HG02852 (cell line): ENCODE results near the gene METTL24.
A peak's percentile ranks its signal among the peaks of the same experiment; 100 is the strongest.
"Not testable (repeated sequence)": the region's sequence is repeated elsewhere in the genome, so short reads cannot be mapped to it uniquely, and the experiment has no call there.

ENCODE experiments used
- ATAC-seq: cut with Tn5 transposase; IDR thresholded peaks from one replicate; pipeline ENCODE4 v1.9.1; 2021; ENCODE audit warnings: mild to moderate bottlenecking, moderate library complexity; ENCODE audit not compliant: unreplicated experiment

Gene METTL24

DNA sequence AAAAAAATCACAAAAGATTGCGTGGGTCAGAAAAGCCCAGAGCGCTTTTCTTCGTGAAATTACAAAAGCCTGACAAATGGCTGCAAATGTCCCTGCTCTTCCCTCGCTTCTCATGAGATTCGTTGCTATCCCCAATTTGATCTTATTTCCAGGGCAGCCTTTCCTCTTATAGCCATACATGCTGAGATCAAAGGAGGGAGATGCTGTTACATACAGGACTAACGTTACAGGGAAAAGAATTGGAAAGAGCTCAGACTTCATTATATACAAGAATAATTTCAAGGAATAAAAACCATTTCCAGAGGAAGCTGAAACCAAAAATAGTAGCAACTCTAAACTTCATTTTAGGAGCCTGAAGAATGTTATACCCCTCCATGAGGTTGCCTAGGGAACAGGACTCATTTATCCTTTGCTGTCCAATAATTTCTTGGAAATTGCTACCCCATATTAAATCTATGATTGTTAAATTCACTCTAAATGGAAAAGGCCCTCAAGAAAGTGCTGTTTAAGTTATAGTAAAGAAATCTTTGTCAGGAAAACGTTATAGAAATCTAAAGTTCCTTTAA, 81.0 kb downstream of the METTL24 start:
- no peak for ATAC-seq

DNA sequence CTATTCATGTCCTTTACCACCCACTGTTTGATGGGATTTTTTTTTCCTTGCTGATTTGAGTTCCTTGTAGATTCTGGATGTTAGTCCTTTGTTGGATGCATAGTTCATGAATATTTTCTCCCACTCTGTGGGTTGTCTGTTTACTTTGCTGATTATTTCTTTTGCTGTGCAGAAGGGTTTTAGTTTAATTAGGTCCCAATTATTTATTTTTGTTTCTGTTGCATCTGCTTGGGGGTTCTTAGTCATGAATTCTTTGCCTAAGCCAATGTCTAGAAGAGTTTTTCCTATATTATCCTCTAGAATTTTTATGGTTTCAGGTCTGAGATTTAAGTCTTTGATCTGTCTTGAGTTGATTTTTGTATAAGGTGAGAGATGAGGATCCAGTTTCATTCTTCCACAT, 85.4 kb downstream of the METTL24 start:
- not testable (repeated sequence) for ATAC-seq

DNA sequence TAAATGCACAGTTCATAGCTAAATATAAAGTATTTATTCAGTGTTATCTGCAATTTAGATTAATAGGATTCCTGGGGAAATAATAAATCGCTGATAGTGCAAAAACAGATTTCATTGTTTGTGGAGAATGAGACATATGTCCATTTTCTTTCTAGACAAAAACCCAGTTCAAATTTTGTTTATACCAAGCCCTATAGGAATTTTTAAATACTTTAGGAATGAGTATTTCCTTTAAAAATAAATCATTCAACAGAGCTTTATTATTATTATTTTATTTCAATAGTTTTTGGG, 86.5 kb downstream of the METTL24 start:
- no peak for ATAC-seq

GRCh38 chr6:110270165-110270564, 88.0 kb downstream of the METTL24 start:
- no peak for ATAC-seq

DNA sequence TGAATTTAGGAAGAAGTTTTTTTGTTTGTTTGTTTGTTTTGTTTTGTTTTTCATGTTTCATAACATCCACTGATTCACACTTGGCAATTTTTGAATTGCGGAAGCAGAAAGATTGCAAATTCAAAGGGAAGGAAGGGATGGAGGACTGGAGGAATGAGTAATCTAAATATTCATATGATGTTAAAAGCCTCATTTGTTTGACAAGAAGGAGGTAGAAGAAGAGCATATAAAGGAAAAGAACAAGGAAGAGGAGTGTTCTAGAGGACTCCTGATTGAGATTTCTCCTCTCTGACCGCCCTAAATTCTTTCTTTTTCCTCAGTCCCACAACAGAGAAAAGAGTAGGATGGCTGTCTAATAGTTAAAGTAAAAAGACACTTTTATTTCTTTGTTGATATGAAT, 88.5 kb downstream of the METTL24 start:
- no peak for ATAC-seq

DNA sequence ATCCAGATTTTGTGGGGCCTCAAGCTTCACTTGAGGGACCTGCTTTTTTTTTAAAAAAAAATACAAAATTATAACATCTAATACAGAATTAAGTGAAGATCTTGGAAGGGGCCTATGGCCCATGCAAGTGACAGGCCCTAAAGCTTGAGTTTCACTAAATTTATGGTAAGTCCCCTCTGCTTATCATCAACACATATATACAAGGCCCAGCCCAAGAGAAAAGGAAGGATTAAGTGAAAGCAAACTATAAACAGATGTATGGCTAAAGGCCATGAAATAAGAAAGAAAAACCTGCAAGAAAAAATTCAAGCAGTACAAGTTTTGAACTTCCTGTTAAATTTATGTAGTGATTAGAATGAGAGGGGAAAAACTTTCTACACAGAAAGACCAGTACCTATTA, 91.2 kb downstream of the METTL24 start:
- ATAC-seq = no peak

GRCh38 chr6:110265273-110265672, 92.9 kb downstream of the METTL24 start:
- ATAC-seq = no peak

DNA sequence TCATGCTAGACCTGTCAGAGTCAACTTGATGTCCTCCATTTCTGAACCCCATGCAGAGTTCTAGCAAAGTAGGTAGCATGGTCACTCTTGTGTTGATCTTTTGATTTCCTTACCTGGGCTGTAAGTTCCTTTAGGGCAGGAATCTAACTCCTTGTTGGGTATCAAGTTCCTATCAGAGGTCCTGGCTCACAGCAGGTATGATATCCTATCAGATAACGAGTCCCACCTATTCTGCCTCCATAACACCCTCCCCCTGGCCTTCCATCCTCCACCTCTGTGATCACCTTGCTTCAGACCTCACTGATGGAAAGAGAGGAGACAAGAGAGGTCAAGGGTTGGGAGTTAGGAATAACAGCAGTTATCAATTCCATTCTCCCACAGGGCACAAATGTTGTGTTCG, 101.8 kb downstream of the METTL24 start:
- no peak for ATAC-seq

- no peak for ATAC-seq
These were observed 102.9 kb downstream of the METTL24 start for GRCh38 chr6:110255211-110255750.

- ATAC-seq = no peak
These were observed 107.3 kb downstream of the METTL24 start for GRCh38 chr6:110250838-110251237.

DNA sequence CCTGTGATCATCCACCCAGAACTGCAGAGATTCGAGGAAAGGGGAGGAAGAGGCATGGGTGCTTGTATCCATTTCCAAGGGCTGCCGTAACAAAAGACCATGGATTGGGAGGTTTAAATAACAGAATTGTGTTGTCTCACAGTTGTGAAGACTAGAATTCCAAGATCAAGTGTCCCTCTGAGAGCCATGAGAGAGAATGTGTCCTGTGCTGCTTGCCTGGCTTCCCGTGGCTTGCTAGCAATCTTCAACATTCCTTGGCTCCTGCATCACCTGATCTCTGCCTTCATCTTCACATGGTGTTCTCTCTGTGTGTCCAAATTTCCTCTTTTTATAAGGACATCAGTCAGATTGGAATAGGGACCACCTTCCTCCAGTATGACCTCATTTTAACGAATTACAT, 108.1 kb downstream of the METTL24 start:
- ATAC-seq = no peak

DNA sequence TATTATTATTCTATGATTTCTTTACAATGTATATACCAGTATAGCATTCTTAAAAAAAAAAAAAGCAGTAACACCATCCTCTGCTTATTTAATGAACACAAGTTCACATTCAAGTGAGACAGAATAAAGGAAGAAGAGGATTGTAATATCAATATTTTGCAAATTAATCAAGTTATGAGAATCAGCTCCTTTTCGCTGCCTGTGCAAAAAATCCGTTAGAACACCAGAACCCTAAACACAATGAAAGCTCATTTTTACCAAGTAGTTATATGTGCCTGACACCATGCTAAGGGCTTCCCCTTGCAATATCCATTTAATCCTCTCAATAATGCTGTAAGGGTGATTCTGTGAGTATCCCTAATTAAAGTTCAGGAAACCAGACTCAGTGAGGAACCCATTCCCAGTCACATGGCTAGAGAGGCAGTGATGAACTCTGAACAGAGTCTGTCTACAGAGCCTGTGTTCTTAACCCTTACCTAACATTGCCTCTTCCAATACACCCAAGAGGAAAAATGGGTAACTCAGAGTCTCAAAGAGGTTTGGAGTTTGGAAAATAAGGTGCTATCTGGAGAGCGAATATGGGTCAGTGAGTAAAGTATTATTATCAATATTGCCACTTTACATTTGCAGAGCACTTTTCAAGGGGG, 111.1 kb downstream of the METTL24 start:
- ATAC-seq = no peak

GRCh38 chr6:110246378-110246777, 111.8 kb downstream of the METTL24 start:
- no peak for ATAC-seq

GRCh38 chr6:110244621-110245020, 113.5 kb downstream of the METTL24 start:
- ATAC-seq = not testable (repeated sequence)

DNA sequence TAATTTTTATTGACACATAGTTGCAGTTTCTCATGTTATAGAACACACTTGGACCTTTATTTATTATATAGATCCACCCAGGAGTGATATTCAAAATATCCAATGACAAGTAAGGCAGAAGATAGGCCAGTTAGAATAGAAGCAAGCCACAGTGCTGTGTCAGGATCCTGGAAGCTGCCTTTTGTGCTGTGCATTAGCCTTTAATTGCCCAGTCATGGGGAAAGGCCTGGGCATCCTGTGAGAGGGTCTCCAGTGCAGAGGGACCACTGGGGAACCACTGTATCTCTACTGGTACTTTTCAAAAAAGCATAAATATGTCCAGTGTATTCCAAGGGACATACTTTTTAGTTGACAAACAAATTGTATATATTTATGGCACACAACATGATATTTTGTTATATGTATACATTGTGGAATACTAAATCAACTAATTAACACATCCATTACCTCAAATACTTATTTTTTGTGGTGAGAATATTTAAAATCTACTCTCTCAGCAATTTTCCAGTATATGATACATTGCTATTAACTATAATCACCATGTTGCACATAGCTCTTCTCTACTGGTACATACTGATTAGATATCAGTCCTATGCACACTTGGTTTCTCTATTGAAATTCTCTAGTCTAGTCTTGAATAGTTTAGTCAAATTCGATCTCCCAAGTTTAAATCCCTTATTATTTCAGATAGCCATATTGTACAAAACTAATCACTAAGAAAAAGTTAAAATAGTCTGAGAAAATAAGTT, 118.4 kb downstream of the METTL24 start:
- no peak for ATAC-seq

DNA sequence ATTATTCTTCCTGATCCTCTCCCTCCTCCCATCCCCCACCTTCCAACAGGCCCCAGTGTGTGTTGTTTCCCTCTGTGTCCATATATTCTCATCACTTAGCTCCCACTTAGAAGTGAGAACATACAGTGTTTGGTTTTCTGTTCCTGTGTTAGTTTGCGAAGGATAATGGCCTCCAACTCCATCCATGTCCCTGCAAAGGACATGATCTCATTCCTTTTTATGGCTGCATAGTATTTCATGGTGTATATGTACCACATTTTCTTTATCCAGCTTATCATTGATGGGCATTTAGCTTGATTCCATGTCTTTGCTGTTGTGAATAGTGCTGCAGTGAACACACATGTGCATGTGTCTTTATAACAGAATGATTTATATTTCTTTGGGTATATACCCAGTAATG, 122.1 kb downstream of the METTL24 start:
- ATAC-seq = not testable (repeated sequence)

- ATAC-seq = peak; percentile 99
These were observed 124.3 kb downstream of the METTL24 start for GRCh38 chr6:110233770-110234374.

GRCh38 chr6:110232450-110232849, 125.7 kb downstream of the METTL24 start:
- no peak for ATAC-seq

DNA sequence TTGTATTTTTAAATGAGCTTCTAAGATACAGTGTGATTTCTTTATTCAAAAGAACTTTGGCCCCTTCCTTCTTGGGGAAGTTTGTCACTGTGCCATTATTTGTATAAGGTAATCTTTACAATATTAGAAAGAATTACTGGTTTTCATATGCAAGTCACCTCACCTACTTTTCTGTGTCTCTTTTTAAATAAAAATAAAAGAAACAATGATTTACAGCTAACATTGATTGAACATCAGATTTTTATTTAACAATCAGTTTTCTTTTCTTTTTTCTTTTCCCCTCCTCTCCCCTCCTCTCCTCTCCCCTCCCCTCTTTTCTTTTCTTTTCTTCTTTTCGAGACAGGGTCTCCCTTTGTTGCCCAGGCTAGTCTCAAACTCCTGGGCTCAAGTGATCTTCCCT, 131.9 kb downstream of the METTL24 start:
- ATAC-seq = no peak

DNA sequence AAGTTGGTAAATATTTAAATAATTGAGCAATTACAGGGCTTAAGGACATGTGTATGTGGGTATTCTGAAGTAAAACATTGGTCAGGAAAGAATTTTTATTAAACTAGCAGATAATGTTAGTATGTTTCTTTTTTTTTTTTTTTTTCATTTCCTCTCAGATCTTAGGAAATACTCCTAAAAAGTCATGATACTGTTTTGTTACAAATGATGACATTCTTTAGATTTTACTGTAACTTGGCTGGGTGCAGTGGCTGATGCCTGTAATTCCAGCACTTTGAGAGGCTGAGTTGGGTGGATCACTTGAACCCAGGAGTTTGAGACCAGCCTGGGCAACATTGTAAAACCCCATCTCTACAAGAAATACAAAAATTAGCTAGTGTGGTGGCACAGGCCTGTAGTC, 136.4 kb downstream of the METTL24 start:
- no peak for ATAC-seq

DNA sequence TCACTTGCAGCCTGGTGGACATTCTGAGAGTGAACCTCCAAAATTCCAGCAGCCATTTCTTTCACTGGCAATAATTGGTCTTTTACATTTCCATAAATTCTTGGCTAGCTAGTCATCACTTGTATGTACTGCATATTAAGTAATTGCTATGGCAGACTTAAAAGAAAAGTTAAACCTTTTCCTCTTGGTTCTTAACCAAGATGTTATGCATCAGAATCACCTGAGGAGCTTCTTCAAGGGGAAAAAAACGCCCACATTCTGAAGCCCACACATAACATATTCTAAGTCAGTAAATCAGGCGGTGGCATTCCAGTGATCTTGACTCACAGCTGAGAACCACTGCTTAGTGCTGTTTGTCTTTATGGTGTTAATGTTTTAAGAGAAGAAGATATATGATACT, 140.9 kb downstream of the METTL24 start:
- no peak for ATAC-seq

DNA sequence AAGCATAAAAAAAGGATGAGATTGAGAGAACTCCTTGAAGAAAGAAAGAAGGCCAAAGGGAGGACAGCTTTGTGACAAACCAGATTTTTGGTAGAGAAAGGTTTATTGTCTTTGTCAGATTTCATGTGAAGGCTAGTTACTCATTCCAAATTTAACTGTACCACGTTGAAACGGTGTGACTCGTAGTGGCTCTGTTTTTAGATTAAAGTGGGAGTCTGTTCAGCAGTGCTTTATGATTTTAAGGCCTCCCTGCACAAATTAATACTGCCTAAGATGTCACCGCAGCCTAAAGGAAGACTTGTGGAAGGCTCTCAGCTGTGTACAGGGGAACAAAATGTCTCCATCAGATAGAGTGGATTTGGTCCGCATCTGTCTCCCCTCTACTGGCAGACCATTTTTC, 142.0 kb downstream of the METTL24 start:
- ATAC-seq = no peak
